Measurements from ENCODE around the gene CCR5AS.

The CCR5AS gene

GRCh38 chr3:46369151-46369550 is 37.7 kb downstream of the CCR5AS start:
- Histone ChIP-seq H3K4me2 (ENCODE audit: unreplicated experiment) (no peak overlapping the region), H3K9me2 (ENCODE audit: insufficient read depth) (no peaks in the 10 kb centered on the region), H4K20me1 (ENCODE audit: insufficient read depth) (no peaks in the 10 kb centered on the region), H3K4me1 (ENCODE audit: insufficient read depth) (no peaks in the 10 kb centered on the region), H3K9me3 (ENCODE audit: low read depth) (no peaks in the 10 kb centered on the region), H3K79me2 (ENCODE audit: insufficient read depth) (no peaks in the 10 kb centered on the region), H3F3A (ENCODE audit: insufficient read depth) (no peaks in the 10 kb centered on the region), H3K9ac (no peak overlapping the region), H3K27me3 (replicated peaks; ENCODE audit: insufficient read depth) (peaks cover 82% of the 10 kb centered on the region), H2AFZ (no peak overlapping the region), H3K36me3 (ENCODE audit: low read depth) (no peaks in the 10 kb centered on the region), H3K4me3 (no peak overlapping the region), H3K27ac (no peak overlapping the region)
- 32% methylated on average over 4 of the region's 4 CpGs for WGBS, 2 experiments (ENCODE audit: low coverage in 1 of 2, low lambda C conversion rate in 2 of 2, missing lambda C conversion rate in 2 of 2)
- TF ChIP-seq EZH2phosphoT487 (IDR thresholded peaks at IDR 0.05; ENCODE audit: insufficient read depth, low read depth) (no peak), EZH2 (IDR thresholded peaks at IDR 0.05; ENCODE audit: insufficient read depth, poor library complexity, severe bottlenecking) (no peak)
- DNase-seq: no peak
- in situ Hi-C loops (cut with MboI): loop anchor here (10.0 to 25.0 kb wide), 3 partner anchors 284 to 607 kb away; partner anchors contain the start of gene CXCR6

- Histone ChIP-seq H3K27ac (no peak overlapping the region), H3K36me3 (ENCODE audit: low read depth) (no peaks in the 10 kb centered on the region), H4K20me1 (ENCODE audit: insufficient read depth) (no peaks in the 10 kb centered on the region), H3K27me3 (replicated peaks; ENCODE audit: insufficient read depth) (peaks cover 82% of the 10 kb centered on the region), H3K9me2 (ENCODE audit: insufficient read depth) (no peaks in the 10 kb centered on the region), H3K79me2 (ENCODE audit: insufficient read depth) (no peaks in the 10 kb centered on the region), H2AFZ (no peak overlapping the region), H3K4me1 (ENCODE audit: insufficient read depth) (no peaks in the 10 kb centered on the region), H3K4me3 (no peak overlapping the region), H3F3A (ENCODE audit: insufficient read depth) (no peaks in the 10 kb centered on the region), H3K9me3 (ENCODE audit: low read depth) (no peaks in the 10 kb centered on the region), H3K4me2 (ENCODE audit: unreplicated experiment) (no peak overlapping the region), H3K9ac (no peak overlapping the region)
- WGBS, 2 experiments (ENCODE audit: low coverage in 1 of 2, low lambda C conversion rate in 2 of 2, missing lambda C conversion rate in 2 of 2): 81 to 84% methylated on average over 7 of the region's 7 CpGs
- DNase-seq: no peak
- TF ChIP-seq EZH2phosphoT487 (IDR thresholded peaks at IDR 0.05; ENCODE audit: insufficient read depth, low read depth): no peak
- no peak for TF ChIP-seq EZH2 (IDR thresholded peaks at IDR 0.05; ENCODE audit: insufficient read depth, poor library complexity, severe bottlenecking)
- in situ Hi-C loops (cut with MboI): loop anchor here (10.0 to 25.0 kb wide), 3 partner anchors 284 to 606 kb away; partner anchors contain the start of gene CXCR6
Observed at GRCh38 chr3:46368569-46368968, 38.3 kb downstream of the CCR5AS start.

GRCh38 chr3:46367811-46368210 is 39.1 kb downstream of the CCR5AS start:
- no peak for DNase-seq
- TF ChIP-seq EZH2 (IDR thresholded peaks at IDR 0.05; ENCODE audit: insufficient read depth, poor library complexity, severe bottlenecking): no peak
- TF ChIP-seq EZH2phosphoT487 (IDR thresholded peaks at IDR 0.05; ENCODE audit: insufficient read depth, low read depth): no peak
- Histone ChIP-seq H3K9me3 (ENCODE audit: low read depth) (no peaks in the 10 kb centered on the region), H3K27me3 (replicated peaks; ENCODE audit: insufficient read depth) (peaks cover 79% of the 10 kb centered on the region), H3K4me3 (no peak overlapping the region), H4K20me1 (ENCODE audit: insufficient read depth) (no peaks in the 10 kb centered on the region), H3K9ac (no peak overlapping the region), H3K27ac (no peak overlapping the region), H3K9me2 (ENCODE audit: insufficient read depth) (no peaks in the 10 kb centered on the region), H3K4me2 (ENCODE audit: unreplicated experiment) (no peak overlapping the region), H3K36me3 (ENCODE audit: low read depth) (no peaks in the 10 kb centered on the region), H2AFZ (no peak overlapping the region), H3K79me2 (ENCODE audit: insufficient read depth) (no peaks in the 10 kb centered on the region), H3F3A (ENCODE audit: insufficient read depth) (no peaks in the 10 kb centered on the region), H3K4me1 (ENCODE audit: insufficient read depth) (no peaks in the 10 kb centered on the region)
- in situ Hi-C loops (cut with MboI): loop anchor here (10.0 to 25.0 kb wide), 3 partner anchors 283 to 606 kb away; partner anchors contain the start of gene CXCR6
- WGBS, 2 experiments (ENCODE audit: low coverage in 1 of 2, low lambda C conversion rate in 2 of 2, missing lambda C conversion rate in 2 of 2): 56 to 59% methylated on average over 5 of the region's 5 CpGs

- DNase-seq: no peak
- no peaks in the 10 kb centered on the region for H3K36me3 ChIP-seq (ENCODE audit: low read depth)
- no peaks in the 10 kb centered on the region for H3K9me2 ChIP-seq (ENCODE audit: insufficient read depth)
- H3F3A ChIP-seq (ENCODE audit: insufficient read depth): no peaks in the 10 kb centered on the region
- no peak for TF ChIP-seq EZH2 (IDR thresholded peaks at IDR 0.05; ENCODE audit: insufficient read depth, poor library complexity, severe bottlenecking)
- no peak for TF ChIP-seq EZH2phosphoT487 (IDR thresholded peaks at IDR 0.05; ENCODE audit: insufficient read depth, low read depth)
- in situ Hi-C loops (cut with MboI): loop anchor here (10.0 to 25.0 kb wide), 3 partner anchors 281 to 604 kb away; partner anchors contain the start of gene CXCR6
- 54 to 63% methylated on average over 5 of the region's 5 CpGs for WGBS, 2 experiments (ENCODE audit: low coverage in 1 of 2, low lambda C conversion rate in 2 of 2, missing lambda C conversion rate in 2 of 2)
- H3K27me3 ChIP-seq (replicated peaks; ENCODE audit: insufficient read depth): peaks cover 67% of the 10 kb centered on the region
- H3K9ac ChIP-seq: no peak overlapping the region
- no peaks in the 10 kb centered on the region for H4K20me1 ChIP-seq (ENCODE audit: insufficient read depth)
- H3K4me3 ChIP-seq: no peak overlapping the region
- H3K4me1 ChIP-seq (ENCODE audit: insufficient read depth): no peaks in the 10 kb centered on the region
- no peak overlapping the region for H2AFZ ChIP-seq
- H3K9me3 ChIP-seq (ENCODE audit: low read depth): no peaks in the 10 kb centered on the region
- H3K4me2 ChIP-seq (ENCODE audit: unreplicated experiment): no peak overlapping the region
- no peaks in the 10 kb centered on the region for H3K79me2 ChIP-seq (ENCODE audit: insufficient read depth)
- H3K27ac ChIP-seq: no peak overlapping the region
Observed at GRCh38 chr3:46365737-46366524, 40.9 kb downstream of the CCR5AS start.

Data from GM23248 (cell line).